GM18873 (cell line): Measurements from ENCODE around the gene GPR135.

Experiments
- ATAC-seq: cut with Tn5 transposase; IDR thresholded peaks from one replicate; pipeline ENCODE4 v1.9.1; 2021; ENCODE audit warnings: mild to moderate bottlenecking, moderate library complexity, moderate number of reproducible peaks; ENCODE audit not compliant: unreplicated experiment, low FRiP score

GPR135 gene, protein sequence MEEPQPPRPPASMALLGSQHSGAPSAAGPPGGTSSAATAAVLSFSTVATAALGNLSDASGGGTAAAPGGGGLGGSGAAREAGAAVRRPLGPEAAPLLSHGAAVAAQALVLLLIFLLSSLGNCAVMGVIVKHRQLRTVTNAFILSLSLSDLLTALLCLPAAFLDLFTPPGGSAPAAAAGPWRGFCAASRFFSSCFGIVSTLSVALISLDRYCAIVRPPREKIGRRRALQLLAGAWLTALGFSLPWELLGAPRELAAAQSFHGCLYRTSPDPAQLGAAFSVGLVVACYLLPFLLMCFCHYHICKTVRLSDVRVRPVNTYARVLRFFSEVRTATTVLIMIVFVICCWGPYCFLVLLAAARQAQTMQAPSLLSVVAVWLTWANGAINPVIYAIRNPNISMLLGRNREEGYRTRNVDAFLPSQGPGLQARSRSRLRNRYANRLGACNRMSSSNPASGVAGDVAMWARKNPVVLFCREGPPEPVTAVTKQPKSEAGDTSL

DNA sequence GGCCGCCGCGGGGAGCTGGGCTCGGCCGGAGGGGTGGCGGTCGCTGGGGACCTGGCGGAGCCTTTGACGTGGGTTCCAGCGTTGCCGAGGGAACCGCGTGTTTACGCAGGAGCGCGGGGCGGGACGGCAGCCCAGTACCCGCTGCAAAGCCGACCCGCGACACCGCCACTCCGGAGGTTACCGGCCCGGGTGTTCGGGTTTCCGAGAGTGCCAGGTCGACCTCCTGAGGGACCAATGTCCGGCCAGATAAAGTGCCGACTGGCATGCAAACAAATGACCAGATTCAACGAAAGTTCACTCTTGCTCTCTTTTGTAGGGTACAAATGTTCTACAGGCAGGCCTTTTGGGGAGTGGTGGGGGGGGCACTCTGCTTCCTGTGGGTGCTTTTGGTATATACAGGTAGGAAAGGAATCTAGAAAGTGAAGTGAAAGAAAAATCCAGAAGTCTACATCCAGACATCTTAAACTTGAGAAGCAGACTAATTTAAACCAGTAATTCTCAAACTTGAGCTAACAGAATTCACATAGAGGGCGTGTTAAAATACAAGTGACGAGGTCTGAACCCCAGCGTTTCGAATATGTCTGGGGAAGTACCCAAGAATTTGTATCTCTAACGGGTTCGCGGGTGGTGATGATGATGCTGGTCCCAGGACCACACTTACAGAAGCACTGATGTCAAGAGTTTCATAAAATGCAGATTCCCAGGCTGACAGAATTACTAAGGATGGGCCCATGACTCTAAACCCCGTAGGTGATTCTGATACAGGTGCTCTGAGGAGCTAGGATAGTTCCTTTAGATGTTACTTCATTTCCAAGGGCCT is at the start of gene GPR135:
TSS of gene GPR135 (minus strand) at position 65 of the 820 bp plus-strand sequence. CDS start 154 bp downstream, outside the sequence.
- ATAC-seq, result no peak

GRCh38 chr14:59511916-59512575 is 46.9 kb upstream of the GPR135 start:
- no peak for ATAC-seq

DNA sequence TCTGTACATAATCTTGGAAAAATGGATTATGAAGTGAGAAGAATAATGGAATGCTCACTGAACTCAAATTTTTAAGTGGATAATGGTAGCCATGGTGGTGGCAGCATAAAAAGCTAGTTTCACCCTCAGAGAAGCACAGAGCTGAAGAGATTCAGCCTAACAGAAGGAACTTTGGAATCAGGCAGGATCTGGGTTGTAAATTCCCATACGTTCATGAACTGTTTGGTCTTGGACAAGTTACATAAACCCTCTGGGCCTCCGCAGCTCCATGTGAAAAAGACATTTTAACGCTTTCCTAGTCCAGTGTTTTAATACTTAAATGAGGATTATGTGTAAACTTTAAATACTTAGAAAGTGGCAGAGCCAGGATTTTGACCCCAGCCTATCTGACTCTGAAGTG is 45.8 kb upstream of the GPR135 start:
- ATAC-seq, result no peak

- no peak for ATAC-seq
These were observed 44.8 kb upstream of the GPR135 start for GRCh38 chr14:59510001-59510400.

- no peak for ATAC-seq
These were observed 43.9 kb upstream of the GPR135 start for GRCh38 chr14:59509101-59509500.

GRCh38 chr14:59507752-59508103 is 42.5 kb upstream of the GPR135 start:
- ATAC-seq, result no peak

GRCh38 chr14:59507063-59507751 is 42.0 kb upstream of the GPR135 start:
- peak; percentile 70 for ATAC-seq

DNA sequence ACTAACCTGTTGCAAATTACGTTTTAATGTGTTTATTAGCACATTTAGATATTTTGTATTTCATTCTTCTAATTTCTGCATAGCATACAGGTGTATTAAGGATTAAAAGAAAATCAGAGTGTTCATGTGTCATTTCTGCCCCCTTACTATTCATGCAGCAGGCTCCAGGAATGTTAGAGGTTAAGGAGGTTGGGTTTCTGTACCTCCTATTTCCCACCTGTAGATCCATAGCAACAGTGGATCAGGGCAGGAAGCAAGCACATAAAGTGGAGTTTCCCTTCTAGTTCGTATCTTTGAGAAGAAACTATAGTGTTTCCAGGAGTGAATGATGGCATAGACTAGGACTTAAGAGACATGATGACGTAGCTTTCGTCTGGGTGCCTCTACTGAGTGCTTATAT is 38.1 kb upstream of the GPR135 start:
- no peak for ATAC-seq

DNA sequence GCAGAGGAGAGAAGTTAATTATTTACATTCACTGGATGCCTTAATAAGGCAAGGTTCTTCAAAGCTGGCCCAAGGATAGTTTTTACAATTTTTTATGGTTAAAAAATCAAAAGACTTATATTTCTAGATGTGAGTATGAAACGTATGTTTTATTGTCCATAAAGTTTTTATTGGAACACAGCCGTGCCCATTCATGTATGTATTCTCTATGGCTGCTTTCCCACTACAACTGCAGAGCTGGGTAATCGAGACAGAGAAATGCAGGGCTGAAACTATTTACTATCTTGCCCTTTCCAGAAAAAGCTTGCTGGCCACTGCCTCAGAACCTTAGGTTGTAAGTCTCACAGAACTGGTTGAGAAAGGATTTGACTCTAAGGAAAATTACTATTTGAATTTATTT is 35.6 kb upstream of the GPR135 start:
- no peak for ATAC-seq

GRCh38 chr14:59492384-59492783 is 27.2 kb upstream of the GPR135 start:
- no peak for ATAC-seq

DNA sequence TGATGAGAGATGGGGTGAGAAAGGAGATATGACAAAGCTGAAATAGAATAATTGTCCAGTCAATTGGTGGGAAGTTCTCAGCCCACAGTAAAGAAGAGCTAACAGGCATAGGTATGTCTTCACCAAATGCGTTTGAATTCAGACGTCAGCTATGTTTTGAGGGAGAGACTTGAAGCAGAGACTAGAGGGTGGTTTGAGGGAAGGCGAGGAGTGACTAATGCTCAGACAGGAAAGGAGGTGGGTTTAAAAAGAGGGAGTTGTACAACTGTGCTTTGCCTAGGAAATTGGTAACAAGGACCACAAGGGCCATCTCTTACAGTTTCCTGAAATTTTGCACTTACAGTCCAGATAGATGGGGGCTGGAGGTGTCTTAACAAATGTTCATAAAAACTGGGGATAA is 25.6 kb upstream of the GPR135 start:
- no peak for ATAC-seq

DNA sequence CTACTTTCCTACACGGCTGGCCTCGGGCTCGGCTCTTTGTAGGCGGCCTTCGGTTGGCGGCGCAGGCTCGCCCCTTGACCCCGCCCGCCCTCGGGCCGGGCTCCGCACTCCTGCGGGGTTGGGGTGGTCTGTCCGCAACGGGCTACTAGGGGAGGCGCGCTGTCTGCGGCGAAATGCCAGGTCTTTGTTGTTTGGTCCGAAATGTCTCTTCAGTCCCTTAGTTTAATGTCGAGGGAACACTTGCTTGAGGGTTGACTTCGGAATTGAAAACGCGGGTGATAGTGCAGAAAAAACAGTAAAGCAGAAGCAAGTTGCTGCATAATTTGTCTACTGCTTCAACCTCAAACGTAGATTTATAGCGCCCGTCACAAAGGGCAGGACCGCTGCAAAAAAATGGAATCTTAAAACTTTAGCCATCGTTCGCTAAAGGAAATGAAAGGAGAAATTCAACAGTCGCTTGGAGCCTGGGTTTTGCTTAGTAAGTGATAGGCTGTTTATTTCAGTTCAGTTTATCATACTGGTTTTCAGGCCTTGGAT is 19.5 kb upstream of the GPR135 start:
- ATAC-seq, result peak; percentile 46

DNA sequence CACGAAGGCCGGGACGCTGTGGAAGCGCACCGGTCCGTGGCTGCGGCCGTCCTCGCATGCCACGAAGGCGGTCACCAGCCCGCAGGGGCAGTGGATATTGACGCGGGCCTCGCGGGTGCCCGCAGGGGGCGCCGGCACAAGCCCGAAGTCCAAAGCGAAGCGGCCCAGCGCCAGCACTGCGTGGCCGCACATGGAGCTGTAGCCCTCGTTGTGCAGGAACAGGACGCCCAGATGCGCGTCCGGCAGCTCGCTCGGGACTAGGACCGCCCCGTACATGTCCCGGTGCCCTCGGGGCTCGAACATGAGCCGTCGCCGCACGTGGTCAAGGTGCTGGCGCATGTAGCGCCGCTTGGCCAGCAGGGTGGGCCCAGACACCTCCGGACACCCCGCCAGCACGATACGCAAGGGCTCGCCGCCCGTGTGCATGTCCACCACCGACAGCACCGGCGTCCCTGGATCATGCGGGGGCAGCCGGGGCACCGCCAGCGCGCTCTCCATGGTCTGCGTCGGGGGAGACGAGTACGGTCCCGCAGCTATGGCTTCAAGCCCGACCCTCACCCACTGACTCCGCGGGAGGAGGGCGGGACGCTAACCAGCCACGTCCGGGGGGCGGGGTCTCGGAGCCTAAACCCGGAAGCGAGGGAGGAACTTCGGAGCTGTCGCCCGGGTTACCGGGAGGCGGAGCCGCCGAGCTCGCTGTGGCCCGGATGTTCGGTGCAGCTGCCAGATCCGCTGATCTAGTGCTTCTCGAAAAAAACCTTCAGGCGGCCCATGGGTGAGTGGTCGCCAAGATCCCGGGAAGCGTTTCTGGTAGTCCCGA is 18.8 kb upstream of the GPR135 start, which contains the start of the genes JKAMP and L3HYPDH:
TSS of gene JKAMP (plus strand) at position 699 of the 820 bp plus-strand sequence. CDS start at position 772, 73 bp downstream.
TSS of gene L3HYPDH (minus strand) at position 590 of the 820 bp plus-strand sequence. CDS start at position 498, 92 bp downstream.
- ATAC-seq, result peak; percentile 83

GRCh38 chr14:59483363-59483762 is 18.2 kb upstream of the GPR135 start:
- ATAC-seq, result no peak

DNA sequence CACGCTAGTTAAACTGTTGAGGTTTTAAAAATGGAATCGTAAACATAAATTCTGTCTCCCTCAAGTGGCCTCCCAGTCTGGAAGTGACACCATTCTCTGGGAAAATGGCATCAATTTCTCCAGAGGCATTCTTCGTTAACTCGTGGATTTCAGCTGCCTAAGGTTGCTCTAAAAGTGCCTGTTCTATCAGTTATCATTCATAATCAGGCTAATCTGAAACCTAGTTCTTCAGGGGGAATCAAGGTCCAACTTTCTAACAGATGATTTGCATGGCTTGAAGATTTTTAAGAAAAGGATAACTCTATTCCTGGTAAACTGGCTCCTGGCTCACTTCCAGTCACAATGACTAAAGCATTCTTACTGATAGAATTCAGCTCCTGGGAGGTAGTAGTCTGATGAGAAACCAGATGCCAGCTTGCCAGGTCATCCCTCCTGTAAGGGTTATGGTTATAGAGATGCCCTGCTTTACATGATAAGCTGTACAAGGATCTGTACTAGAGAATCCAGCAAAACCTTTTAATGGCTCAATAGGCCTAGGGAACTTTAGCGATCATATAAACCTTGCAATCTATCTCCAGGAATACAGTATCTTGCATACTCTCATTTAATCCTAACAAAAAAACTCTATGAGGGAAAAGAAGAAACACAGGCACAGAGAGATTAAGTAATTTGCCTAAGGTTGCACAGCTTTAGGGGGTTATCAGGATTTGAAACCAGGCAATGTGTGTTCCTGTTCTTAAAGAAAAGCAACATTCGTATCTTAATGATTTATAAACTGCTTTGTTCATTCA is 17.6 kb upstream of the GPR135 start:
- ATAC-seq, result no peak

- ATAC-seq, result no peak
These were observed 16.8 kb upstream of the GPR135 start for GRCh38 chr14:59481871-59482540.

GRCh38 chr14:59481407-59481806 is 16.2 kb upstream of the GPR135 start:
- no peak for ATAC-seq

DNA sequence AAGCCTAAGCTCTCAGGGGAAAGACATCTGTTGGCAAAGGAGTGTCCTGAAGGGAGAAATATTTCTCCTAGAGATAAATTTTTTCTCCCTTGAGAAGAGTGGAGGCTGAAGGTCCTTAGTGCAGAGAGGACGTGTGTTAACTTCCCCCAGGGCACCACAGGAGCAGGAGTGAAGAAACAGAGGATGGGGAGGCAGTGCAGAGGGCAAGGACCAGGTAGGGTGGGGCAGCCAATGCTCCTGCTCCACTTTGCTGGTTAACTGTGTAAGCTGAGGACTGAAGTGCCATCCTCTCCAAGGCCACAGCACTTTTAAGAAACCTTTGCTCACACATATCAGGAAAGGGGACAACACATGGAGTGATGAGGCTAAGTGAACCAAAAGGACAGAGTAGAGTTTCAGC is 15.0 kb upstream of the GPR135 start:
- ATAC-seq, result no peak
